ENCODE data around the gene SBF1. TPM values are rescaled to one million over a fixed set of nuclear protein-coding genes. Genes with fewer than 3 reads are reported as not detected.

SBF1 gene
- total RNA-seq, 2 experiments from 2014 or later: 220 to 227 TPM

DNA sequence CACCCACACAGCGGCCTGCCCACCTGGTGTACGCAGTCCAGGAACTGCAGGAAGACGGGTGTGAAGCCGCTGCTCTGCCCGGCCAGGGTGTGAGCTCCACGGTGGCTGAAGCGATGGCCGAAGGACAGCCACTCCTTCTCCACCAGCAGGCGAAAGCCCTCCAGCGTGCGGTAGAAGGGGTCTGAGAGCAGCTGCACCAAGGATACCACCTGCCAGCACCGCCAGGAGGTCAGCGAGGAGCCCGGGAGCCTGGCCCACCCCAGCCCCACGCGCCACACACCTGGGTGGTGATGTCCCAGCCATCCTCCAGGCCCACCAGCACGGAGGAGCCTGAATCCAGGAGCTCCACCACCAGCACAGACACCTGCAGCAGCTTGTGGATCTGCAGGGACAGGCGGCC is 19.6 kb downstream of the SBF1 start:
- Histone ChIP-seq H3K9me3 (ENCODE audit: control insufficient read depth in 1 of 2, insufficient read depth in 1 of 2, low read length in 2 of 2) (no peaks in the 10 kb centered on the region), H3K4me3 (ENCODE audit: low read length) (no peak overlapping the region), H3K4me1 (ENCODE audit: insufficient read depth, low read length) (peaks cover 2% of the 10 kb centered on the region), H3K36me3 (ENCODE audit: insufficient read depth, low read length) (peaks cover 85% of the 10 kb centered on the region), H3K27me3 (ENCODE audit: control insufficient read depth in 1 of 2, insufficient read depth in 2 of 2, low read length in 2 of 2) (no peaks in the 10 kb centered on the region), H3K27ac (ENCODE audit: low read depth in 1 of 2, low read length in 2 of 2) (no peak overlapping the region)
- intact Hi-C loops (cut with DNase I, micrococcal nuclease): no loop called here
- H3K4me1 Mint-ChIP-seq (ENCODE audit: low read depth): no peaks in the 10 kb centered on the region
- ChIA-PET CTCF (no interaction called here), POLR2A (interaction anchor here (1.0 kb wide), 1 partner anchor 14 kb away, joined by 4 read pairs; no protein-coding TSS in a partner anchor)
- no peak overlapping the region for H3K4me3 Mint-ChIP-seq
- no peaks in the 10 kb centered on the region for H3K27me3 Mint-ChIP-seq
- TF ChIP-seq, protein P1, sequence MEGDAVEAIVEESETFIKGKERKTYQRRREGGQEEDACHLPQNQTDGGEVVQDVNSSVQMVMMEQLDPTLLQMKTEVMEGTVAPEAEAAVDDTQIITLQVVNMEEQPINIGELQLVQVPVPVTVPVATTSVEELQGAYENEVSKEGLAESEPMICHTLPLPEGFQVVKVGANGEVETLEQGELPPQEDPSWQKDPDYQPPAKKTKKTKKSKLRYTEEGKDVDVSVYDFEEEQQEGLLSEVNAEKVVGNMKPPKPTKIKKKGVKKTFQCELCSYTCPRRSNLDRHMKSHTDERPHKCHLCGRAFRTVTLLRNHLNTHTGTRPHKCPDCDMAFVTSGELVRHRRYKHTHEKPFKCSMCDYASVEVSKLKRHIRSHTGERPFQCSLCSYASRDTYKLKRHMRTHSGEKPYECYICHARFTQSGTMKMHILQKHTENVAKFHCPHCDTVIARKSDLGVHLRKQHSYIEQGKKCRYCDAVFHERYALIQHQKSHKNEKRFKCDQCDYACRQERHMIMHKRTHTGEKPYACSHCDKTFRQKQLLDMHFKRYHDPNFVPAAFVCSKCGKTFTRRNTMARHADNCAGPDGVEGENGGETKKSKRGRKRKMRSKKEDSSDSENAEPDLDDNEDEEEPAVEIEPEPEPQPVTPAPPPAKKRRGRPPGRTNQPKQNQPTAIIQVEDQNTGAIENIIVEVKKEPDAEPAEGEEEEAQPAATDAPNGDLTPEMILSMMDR (IDR thresholded peaks at IDR 0.05): no peak
- peaks cover 69% of the 10 kb centered on the region for H3K36me3 Mint-ChIP-seq (ENCODE audit: low read depth)
- no peaks in the 10 kb centered on the region for H3K9me3 Mint-ChIP-seq
- H3K27ac Mint-ChIP-seq: no peak overlapping the region
- DNase-seq (no peak), ATAC-seq (ENCODE audit: poor library complexity) (no peak)

DNA sequence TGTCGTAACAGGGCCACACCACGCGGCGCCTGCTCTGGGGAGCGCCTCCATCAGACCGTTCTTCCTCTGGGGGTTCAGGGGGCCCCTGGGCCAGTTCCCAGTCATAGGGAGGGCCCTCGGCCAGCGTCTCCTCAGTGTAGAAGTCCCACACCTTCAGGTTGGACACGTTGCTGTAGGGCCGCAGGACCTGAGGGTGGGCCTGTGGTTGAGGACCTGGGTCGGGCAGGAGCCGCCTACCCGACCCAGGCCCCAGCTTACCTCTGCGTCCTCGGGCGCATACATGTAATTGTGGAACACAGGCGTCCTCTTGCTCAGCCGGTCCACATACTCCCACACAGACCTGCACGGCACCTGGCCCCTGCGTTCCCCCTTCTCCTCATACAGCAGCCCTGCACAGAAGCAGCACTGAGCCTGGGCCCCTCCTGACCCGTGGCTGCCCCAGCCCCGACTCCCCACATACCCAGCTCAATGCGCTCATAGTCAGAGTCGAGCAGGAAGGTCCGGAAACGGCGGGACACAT is 20.2 kb downstream of the SBF1 start:
- ChIA-PET CTCF (no interaction called here), POLR2A (interaction anchor here (1.0 kb wide), 1 partner anchor 15 kb away, joined by 4 read pairs; no protein-coding TSS in a partner anchor)
- Histone ChIP-seq H3K36me3 (ENCODE audit: insufficient read depth, low read length) (peaks cover 82% of the 10 kb centered on the region), H3K27ac (ENCODE audit: low read depth in 1 of 2, low read length in 2 of 2) (no peak overlapping the region), H3K9me3 (ENCODE audit: control insufficient read depth in 1 of 2, insufficient read depth in 1 of 2, low read length in 2 of 2) (no peaks in the 10 kb centered on the region), H3K4me3 (ENCODE audit: low read length) (no peak overlapping the region), H3K27me3 (ENCODE audit: control insufficient read depth in 1 of 2, insufficient read depth in 2 of 2, low read length in 2 of 2) (no peaks in the 10 kb centered on the region), H3K4me1 (ENCODE audit: insufficient read depth, low read length) (peaks cover 2% of the 10 kb centered on the region)
- Mint-ChIP-seq H3K27ac (no peak overlapping the region), H3K4me1 (ENCODE audit: low read depth) (no peaks in the 10 kb centered on the region), H3K9me3 (no peaks in the 10 kb centered on the region), H3K4me3 (no peak overlapping the region), H3K27me3 (no peaks in the 10 kb centered on the region), H3K36me3 (ENCODE audit: low read depth) (peaks cover 73% of the 10 kb centered on the region)
- TF ChIP-seq, protein P1 (IDR thresholded peaks at IDR 0.05): no peak
- ATAC-seq (ENCODE audit: poor library complexity) (no peak), DNase-seq (no peak)
- intact Hi-C loops (cut with DNase I, micrococcal nuclease): loop anchor here in 1 of 2 experiments (5.0 kb wide), 1 partner anchor 43 kb away; no protein-coding TSS in a partner anchor

DNA sequence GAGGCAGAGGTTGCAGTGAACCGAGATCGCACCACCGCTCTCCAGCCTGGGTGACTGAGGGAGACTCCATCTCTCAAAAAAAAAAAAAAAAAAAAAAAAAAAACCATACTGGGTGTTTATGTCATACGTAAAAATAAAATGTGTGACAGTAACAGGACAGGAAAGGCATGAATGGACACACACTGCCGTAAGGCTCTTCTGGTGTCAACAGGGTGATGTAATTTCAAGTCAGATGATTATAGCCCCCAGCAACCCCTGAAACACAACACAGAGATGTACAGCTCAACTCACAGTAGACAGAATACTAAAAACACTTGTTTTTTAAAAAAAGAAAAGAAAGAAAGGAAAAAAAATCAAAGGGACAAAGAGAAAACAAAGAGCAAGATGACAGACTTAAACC is 22.2 kb downstream of the SBF1 start:
- DNase-seq (no peak), ATAC-seq (ENCODE audit: poor library complexity) (no peak)
- no peaks in the 10 kb centered on the region for H3K4me1 Mint-ChIP-seq (ENCODE audit: low read depth)
- H3K9me3 ChIP-seq (ENCODE audit: control insufficient read depth in 1 of 2, insufficient read depth in 1 of 2, low read length in 2 of 2): no peaks in the 10 kb centered on the region
- H3K4me1 ChIP-seq (ENCODE audit: insufficient read depth, low read length): peaks cover 2% of the 10 kb centered on the region
- TF ChIP-seq, protein P1 (IDR thresholded peaks at IDR 0.05): no peak
- peaks cover 84% of the 10 kb centered on the region for H3K36me3 ChIP-seq (ENCODE audit: insufficient read depth, low read length)
- H3K27me3 ChIP-seq (ENCODE audit: control insufficient read depth in 1 of 2, insufficient read depth in 2 of 2, low read length in 2 of 2): no peaks in the 10 kb centered on the region
- no peaks in the 10 kb centered on the region for H3K9me3 Mint-ChIP-seq
- H3K36me3 Mint-ChIP-seq (ENCODE audit: low read depth): peaks cover 79% of the 10 kb centered on the region
- H3K27ac Mint-ChIP-seq: peak overlapping the region; percentile 30
- H3K4me3 ChIP-seq (ENCODE audit: low read length): no peak overlapping the region
- ChIA-PET CTCF (interaction anchor here (0.7 to 2.0 kb wide), 3 partner anchors 18 to 100 kb away, joined by 3 to 5 read pairs (median 3); no protein-coding TSS in a partner anchor), POLR2A (interaction anchor here (1.4 kb wide), 1 partner anchor 17 kb away, joined by 5 read pairs; no protein-coding TSS in a partner anchor)
- no peaks in the 10 kb centered on the region for H3K27me3 Mint-ChIP-seq
- no peak overlapping the region for H3K4me3 Mint-ChIP-seq
- intact Hi-C loops (cut with DNase I, micrococcal nuclease): loop anchor here in 1 of 2 experiments (5.0 kb wide), 1 partner anchor 45 kb away; no protein-coding TSS in a partner anchor
- H3K27ac ChIP-seq (ENCODE audit: low read depth in 1 of 2, low read length in 2 of 2): no peak overlapping the region
